SK-N-SH (cell line): Measurements from ENCODE around the gene RBM33. TPM values are rescaled to one million over a fixed set of nuclear protein-coding genes. Genes with fewer than 3 reads are reported as not detected.

Experiments used
- CTCF ChIA-PET: fragments of 300-600, 350-600 bp; formaldehyde crosslinking; extraction: SDS; loops from one replicate; lab custom pipeline; 2021; lab: Yijun Ruan, JAX
- POLR2A ChIA-PET: fragments of 350-600 bp; sonication (Branson Sonifier 250); formaldehyde crosslinking; extraction: SDS; loops from one replicate; lab custom pipeline; 2020; ENCODE audit warnings: antibody characterized with exemption, inconsistent platforms; lab: Yijun Ruan, JAX
- DNase-seq: peaks from one replicate; pipeline ENCODE4 v3.0.0; 2012
- H2AFZ ChIP-seq: fragments of 200-600 bp; sonication (generic); 2 replicates; pipeline ENCODE4 v1.8.1; 2016; ENCODE audit warnings: antibody characterized with exemption, mild to moderate bottlenecking, low read depth
- H3F3A ChIP-seq: fragments of 200-600 bp; sonication (generic); replicated peaks from 2 replicates; pipeline ENCODE3; 2016; ENCODE audit warnings: antibody characterized with exemption, mild to moderate bottlenecking; ENCODE audit not compliant: insufficient read depth
- H3K27ac ChIP-seq, 2 experiments: fragments of 200-500 bp in 1 of 2; fragments of 200-600 bp in 1 of 2; sonication (Bioruptor generic) in 1 of 2; sonication (generic), shearing (Covaris generic) in 1 of 2; 2 replicates each; pipeline versions ENCODE4 v1.5.1 to v1.6.1; 2014 to 2016; ENCODE audit warnings: low read depth in 2 of 2, inconsistent platforms in 1 of 2, low read length in 1 of 2, mild to moderate bottlenecking in 1 of 2, mixed read lengths in 1 of 2
- H3K27me3 ChIP-seq: fragments of 200-600 bp; sonication (generic), shearing (Covaris generic); 2 replicates; pipeline ENCODE4 v1.6.1; 2016; ENCODE audit warnings: mixed run types; ENCODE audit not compliant: insufficient read depth
- H3K36me3 ChIP-seq, 2 experiments: fragments of 200-500 bp in 1 of 2; fragments of 200-600 bp in 1 of 2; sonication (Bioruptor generic) in 1 of 2; sonication (generic) in 1 of 2; replicated peaks in 1 of 2; 2 replicates each; pipeline versions ENCODE3 to v1.5.1; 2014 to 2016; ENCODE audit warnings: low read length in 1 of 2, mild to moderate bottlenecking in 1 of 2; ENCODE audit not compliant: insufficient read depth in 2 of 2, control insufficient read depth in 1 of 2
- H3K4me1 ChIP-seq, 2 experiments: fragments of 200-500 bp in 1 of 2; fragments of 200-600 bp in 1 of 2; sonication (Bioruptor generic) in 1 of 2; sonication (generic), shearing (Covaris generic) in 1 of 2; 2 replicates each; pipeline versions ENCODE4 v1.5.1 to v1.6.1; 2014 to 2016; ENCODE audit warnings: low read depth in 1 of 2, low read length in 1 of 2, mixed run types in 1 of 2; ENCODE audit not compliant: insufficient read depth in 2 of 2, control insufficient read depth in 1 of 2
- H3K4me2 ChIP-seq: fragments of 200-600 bp; sonication (generic), shearing (Covaris generic); 2 replicates; pipeline ENCODE4 v1.6.1; 2017; ENCODE audit warnings: mixed run types
- H3K4me3 ChIP-seq, 2 experiments: fragments of 200-500 bp in 1 of 2; fragments of 200-600 bp in 1 of 2; sonication (Bioruptor generic) in 1 of 2; sonication (generic), shearing (Covaris generic) in 1 of 2; 2 replicates each; pipeline versions ENCODE4 v1.5.1 to v1.8.1; 2014 to 2016; ENCODE audit warnings: low read depth in 2 of 2, inconsistent platforms in 1 of 2, low read length in 1 of 2, mild to moderate bottlenecking in 1 of 2, mixed read lengths in 1 of 2, moderate library complexity in 1 of 2
- H3K79me2 ChIP-seq: fragments of 200-600 bp; sonication (generic); 2 replicates; pipeline ENCODE4 v1.8.1; 2017; ENCODE audit warnings: mild to moderate bottlenecking; ENCODE audit not compliant: insufficient read depth
- H3K9ac ChIP-seq: fragments of 200-600 bp; sonication (generic); 2 replicates; pipeline ENCODE4 v1.6.1; 2017; ENCODE audit warnings: mixed run types
- H3K9me2 ChIP-seq: fragments of 200-600 bp; sonication (generic); 2 replicates; pipeline ENCODE4 v1.6.1; 2017; ENCODE audit warnings: mixed run types
- H3K9me3 ChIP-seq: fragments of 200-600 bp; sonication (generic); 2 replicates; pipeline ENCODE4 v1.6.1; 2017; ENCODE audit warnings: mixed run types, mild to moderate bottlenecking, moderate library complexity
- H4K20me1 ChIP-seq: fragments of 200-600 bp; sonication (generic); 2 replicates; pipeline ENCODE4 v1.6.1; 2017; ENCODE audit warnings: mild to moderate bottlenecking, mixed run types; ENCODE audit not compliant: insufficient read depth
- EP300 ChIP-seq, 2 experiments: IDR thresholded peaks; 2 replicates each; pipeline versions ENCODE4 v1.4.0 to v1.6.1; 2012; ENCODE audit warnings: borderline replicate concordance in 1 of 2, low read depth in 1 of 2, low read length in 1 of 2
- EZH2phosphoT487 ChIP-seq: fragments of 200-600 bp; sonication (generic); IDR thresholded peaks from 2 replicates; pipeline ENCODE4 v1.6.1; 2017; ENCODE audit warnings: low read depth, mixed run types, mild to moderate bottlenecking, antibody characterized with exemption, moderate library complexity, borderline replicate concordance
- FOXJ3 ChIP-seq: sonication (generic); formaldehyde crosslinking; IDR thresholded peaks from 2 replicates; pipeline ENCODE4 v1.5.1; 2020; ENCODE audit warnings: mild to moderate bottlenecking, missing genetic modification reagents
- GATA2 ChIP-seq: sonication (generic); formaldehyde crosslinking; IDR thresholded peaks from 2 replicates; pipeline ENCODE4 v1.5.0; 2020; ENCODE audit warnings: mild to moderate bottlenecking, missing genetic modification reagents
- MXI1 ChIP-seq: IDR thresholded peaks from 2 replicates; pipeline ENCODE4 v1.6.1; 2012; ENCODE audit warnings: mild to moderate bottlenecking, low read depth, low read length, improper control_type of control experiment
- NRF1 ChIP-seq: IDR thresholded peaks from 2 replicates; pipeline ENCODE4 v1.6.1; 2012; ENCODE audit warnings: low read depth, mild to moderate bottlenecking, low read length
- POLR2AphosphoS5 ChIP-seq: IDR thresholded peaks from 2 replicates; pipeline ENCODE4 v1.6.1; 2012; ENCODE audit warnings: low read depth, low read length
- SIN3A ChIP-seq: IDR thresholded peaks from 2 replicates; pipeline ENCODE4 v1.6.1; 2012; ENCODE audit warnings: low read depth, mild to moderate bottlenecking, low read length, moderate library complexity, borderline replicate concordance
- SMC3 ChIP-seq: IDR thresholded peaks from 2 replicates; pipeline ENCODE4 v1.6.1; 2012; ENCODE audit warnings: low read depth, low read length, improper control_type of control experiment
- TAF1 ChIP-seq: IDR thresholded peaks from 2 replicates; pipeline ENCODE4 v1.6.1; 2012; ENCODE audit warnings: low read depth, mild to moderate bottlenecking, low read length, moderate library complexity, borderline replicate concordance
- YY1 ChIP-seq: IDR thresholded peaks from 2 replicates; pipeline ENCODE4 v1.4.0; 2012; ENCODE audit warnings: low read depth, mild to moderate bottlenecking
- WGBS: methylation state at CpG from one replicate; pipeline ENCODE4 v1.1.6; 2017; ENCODE audit warnings: low lambda C conversion rate; 5-methylcytosine and 5-hydroxymethylcytosine counted together
- polyA plus RNA-seq, 3 experiments: library from polyadenylated mRNA; depleted of rRNA; stranded (reverse); fragments of >200 nt; gene quantifications; 2 replicates each; pipeline ENCODE4 v1.2.3, GENCODE V29; 2012
- TF ChIP-seq, protein P1 (sequence below): fragments of 150-350 bp; IDR thresholded peaks from 2 replicates; pipeline ENCODE4 v1.6.1; 2016; ENCODE audit warnings: mild to moderate bottlenecking, low read depth, low read length
- TF ChIP-seq, protein P2 (sequence below): IDR thresholded peaks from 2 replicates; pipeline ENCODE4 v1.4.0; 2012; ENCODE audit warnings: low read depth
- TF ChIP-seq, protein P3 (sequence below): IDR thresholded peaks from 2 replicates; pipeline ENCODE4 v1.6.1; 2012; ENCODE audit warnings: mild to moderate bottlenecking, low read depth, low read length, moderate library complexity
- TF ChIP-seq, protein P4 (sequence below): IDR thresholded peaks from 2 replicates; pipeline ENCODE4 v1.4.0; 2012; ENCODE audit warnings: low read depth, borderline replicate concordance

RBM33 gene
- polyA plus RNA-seq, 1 of the 3 experiments (the other 2 are of a cell fraction): 13.8 TPM

DNA sequence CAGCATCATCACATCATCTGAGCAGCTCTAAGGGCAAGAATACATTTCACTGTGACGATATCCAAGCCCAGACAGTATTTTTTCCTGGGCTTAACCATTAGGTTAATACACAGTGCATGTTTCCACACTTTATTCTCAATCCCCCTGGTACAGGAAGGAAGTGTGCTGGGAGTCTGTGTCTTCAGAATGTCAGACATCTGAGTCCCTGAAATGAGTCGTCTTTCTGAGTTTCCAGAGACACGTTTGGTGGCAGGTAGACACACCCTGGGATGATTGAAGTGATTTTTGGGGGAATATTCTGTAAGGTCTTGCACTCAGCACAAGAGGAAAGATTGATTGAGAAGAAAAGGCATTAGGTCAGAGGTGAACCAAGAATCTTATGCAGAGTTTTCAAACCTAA lies 180.9 kb downstream of the RBM33 start:
- H3K27me3 ChIP-seq: peaks cover 94% of the 10 kb centered on the region
- H3K36me3 ChIP-seq: no peaks in the 10 kb centered on the region
- H4K20me1 ChIP-seq: no peaks in the 10 kb centered on the region
- no peaks in the 10 kb centered on the region for H3K9me3 ChIP-seq
- TF ChIP-seq GATA2 (CRISPR knock-in tag): no peak
- TF ChIP-seq EZH2phosphoT487: no peak
- no peak for TF ChIP-seq EP300 (IDR thresholded peaks at IDR 0.05; ENCODE audit: borderline replicate concordance in 1 of 2, low read depth in 1 of 2, low read length in 1 of 2)
- no peak for TF ChIP-seq YY1
- TF ChIP-seq, protein P1, sequence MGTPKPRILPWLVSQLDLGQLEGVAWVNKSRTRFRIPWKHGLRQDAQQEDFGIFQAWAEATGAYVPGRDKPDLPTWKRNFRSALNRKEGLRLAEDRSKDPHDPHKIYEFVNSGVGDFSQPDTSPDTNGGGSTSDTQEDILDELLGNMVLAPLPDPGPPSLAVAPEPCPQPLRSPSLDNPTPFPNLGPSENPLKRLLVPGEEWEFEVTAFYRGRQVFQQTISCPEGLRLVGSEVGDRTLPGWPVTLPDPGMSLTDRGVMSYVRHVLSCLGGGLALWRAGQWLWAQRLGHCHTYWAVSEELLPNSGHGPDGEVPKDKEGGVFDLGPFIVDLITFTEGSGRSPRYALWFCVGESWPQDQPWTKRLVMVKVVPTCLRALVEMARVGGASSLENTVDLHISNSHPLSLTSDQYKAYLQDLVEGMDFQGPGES: no peak
- no peak for TF ChIP-seq FOXJ3 (CRISPR knock-in tag)
- TF ChIP-seq, protein P2, sequence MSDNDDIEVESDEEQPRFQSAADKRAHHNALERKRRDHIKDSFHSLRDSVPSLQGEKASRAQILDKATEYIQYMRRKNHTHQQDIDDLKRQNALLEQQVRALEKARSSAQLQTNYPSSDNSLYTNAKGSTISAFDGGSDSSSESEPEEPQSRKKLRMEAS: no peak
- TF ChIP-seq, protein P3, sequence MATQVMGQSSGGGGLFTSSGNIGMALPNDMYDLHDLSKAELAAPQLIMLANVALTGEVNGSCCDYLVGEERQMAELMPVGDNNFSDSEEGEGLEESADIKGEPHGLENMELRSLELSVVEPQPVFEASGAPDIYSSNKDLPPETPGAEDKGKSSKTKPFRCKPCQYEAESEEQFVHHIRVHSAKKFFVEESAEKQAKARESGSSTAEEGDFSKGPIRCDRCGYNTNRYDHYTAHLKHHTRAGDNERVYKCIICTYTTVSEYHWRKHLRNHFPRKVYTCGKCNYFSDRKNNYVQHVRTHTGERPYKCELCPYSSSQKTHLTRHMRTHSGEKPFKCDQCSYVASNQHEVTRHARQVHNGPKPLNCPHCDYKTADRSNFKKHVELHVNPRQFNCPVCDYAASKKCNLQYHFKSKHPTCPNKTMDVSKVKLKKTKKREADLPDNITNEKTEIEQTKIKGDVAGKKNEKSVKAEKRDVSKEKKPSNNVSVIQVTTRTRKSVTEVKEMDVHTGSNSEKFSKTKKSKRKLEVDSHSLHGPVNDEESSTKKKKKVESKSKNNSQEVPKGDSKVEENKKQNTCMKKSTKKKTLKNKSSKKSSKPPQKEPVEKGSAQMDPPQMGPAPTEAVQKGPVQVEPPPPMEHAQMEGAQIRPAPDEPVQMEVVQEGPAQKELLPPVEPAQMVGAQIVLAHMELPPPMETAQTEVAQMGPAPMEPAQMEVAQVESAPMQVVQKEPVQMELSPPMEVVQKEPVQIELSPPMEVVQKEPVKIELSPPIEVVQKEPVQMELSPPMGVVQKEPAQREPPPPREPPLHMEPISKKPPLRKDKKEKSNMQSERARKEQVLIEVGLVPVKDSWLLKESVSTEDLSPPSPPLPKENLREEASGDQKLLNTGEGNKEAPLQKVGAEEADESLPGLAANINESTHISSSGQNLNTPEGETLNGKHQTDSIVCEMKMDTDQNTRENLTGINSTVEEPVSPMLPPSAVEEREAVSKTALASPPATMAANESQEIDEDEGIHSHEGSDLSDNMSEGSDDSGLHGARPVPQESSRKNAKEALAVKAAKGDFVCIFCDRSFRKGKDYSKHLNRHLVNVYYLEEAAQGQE: no peak
- no peak for TF ChIP-seq SMC3
- TF ChIP-seq NRF1: no peak
- no peak for TF ChIP-seq TAF1
- no peak for TF ChIP-seq POLR2AphosphoS5
- TF ChIP-seq SIN3A: no peak
- no peak for TF ChIP-seq MXI1
- TF ChIP-seq, protein P4, sequence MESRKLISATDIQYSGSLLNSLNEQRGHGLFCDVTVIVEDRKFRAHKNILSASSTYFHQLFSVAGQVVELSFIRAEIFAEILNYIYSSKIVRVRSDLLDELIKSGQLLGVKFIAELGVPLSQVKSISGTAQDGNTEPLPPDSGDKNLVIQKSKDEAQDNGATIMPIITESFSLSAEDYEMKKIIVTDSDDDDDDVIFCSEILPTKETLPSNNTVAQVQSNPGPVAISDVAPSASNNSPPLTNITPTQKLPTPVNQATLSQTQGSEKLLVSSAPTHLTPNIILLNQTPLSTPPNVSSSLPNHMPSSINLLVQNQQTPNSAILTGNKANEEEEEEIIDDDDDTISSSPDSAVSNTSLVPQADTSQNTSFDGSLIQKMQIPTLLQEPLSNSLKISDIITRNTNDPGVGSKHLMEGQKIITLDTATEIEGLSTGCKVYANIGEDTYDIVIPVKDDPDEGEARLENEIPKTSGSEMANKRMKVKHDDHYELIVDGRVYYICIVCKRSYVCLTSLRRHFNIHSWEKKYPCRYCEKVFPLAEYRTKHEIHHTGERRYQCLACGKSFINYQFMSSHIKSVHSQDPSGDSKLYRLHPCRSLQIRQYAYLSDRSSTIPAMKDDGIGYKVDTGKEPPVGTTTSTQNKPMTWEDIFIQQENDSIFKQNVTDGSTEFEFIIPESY: no peak
- H3K4me3 ChIP-seq: no peak overlapping the region
- H3K4me2 ChIP-seq: no peak overlapping the region
- no peaks in the 10 kb centered on the region for H3K79me2 ChIP-seq
- no peaks in the 10 kb centered on the region for H3F3A ChIP-seq
- H2AFZ ChIP-seq: no peak overlapping the region
- whole genome bisulfite sequencing: 2% methylated on average over 3 of the region's 3 CpGs
- CTCF ChIA-PET: interaction anchor here (0.6 to 1.4 kb wide), 2 partner anchors 12 to 20 kb away, joined by 3 read pairs; no protein-coding TSS in a partner anchor
- H3K9me2 ChIP-seq: no peaks in the 10 kb centered on the region
- H3K9ac ChIP-seq: no peak overlapping the region
- no peak overlapping the region for H3K27ac ChIP-seq
- H3K4me1 ChIP-seq: no peaks in the 10 kb centered on the region
- DNase-seq: no peak
- POLR2A ChIA-PET: no interaction called here
